ENCODE data around the gene PARS2. TPM values are rescaled to one million over a fixed set of nuclear protein-coding genes. Genes with fewer than 3 reads are reported as not detected.
A peak's percentile ranks its signal among the peaks of the same experiment; 100 is the strongest.

PARS2 gene
- total and polyA plus RNA-seq, 2 of the 4 experiments (the other 2 are of a cell fraction), result 3.4 to 6.3 TPM

DNA sequence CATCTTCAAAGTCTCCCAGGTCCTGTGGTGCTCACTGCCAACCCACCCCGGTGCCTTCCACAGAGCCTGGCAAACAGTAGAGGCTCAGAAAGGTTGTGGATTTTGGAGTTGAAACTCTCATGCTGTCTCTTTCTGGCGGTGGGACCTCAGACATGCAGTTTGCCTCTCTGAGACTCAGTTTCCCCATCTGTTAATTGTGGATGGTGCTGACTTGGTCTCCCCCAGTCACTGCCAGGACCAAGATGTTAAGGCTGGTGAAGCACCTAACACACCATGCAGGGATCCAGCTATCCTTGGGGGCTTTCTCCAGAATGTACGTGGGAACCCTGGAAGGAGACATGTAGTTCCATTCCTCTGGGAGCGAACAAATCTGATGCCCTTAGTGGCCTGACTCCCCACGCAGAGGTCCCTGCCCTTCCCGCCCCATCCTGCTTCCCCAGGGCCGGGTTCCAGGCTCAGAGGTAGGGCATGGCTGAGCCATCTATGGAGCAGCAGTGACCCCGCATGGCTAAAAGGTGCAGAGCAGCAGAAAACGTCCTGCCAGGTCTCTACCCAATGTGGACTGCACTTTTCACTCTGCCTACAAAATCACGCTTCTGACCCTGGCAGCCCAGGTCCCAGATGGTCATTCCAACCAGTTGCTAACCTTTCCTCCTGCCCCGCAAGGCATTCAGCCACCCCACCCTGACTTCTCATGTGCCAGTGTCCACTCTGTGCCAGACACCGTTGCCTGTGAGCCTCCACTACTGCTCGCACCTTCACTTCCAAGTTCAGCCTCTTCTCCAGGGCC lies 46.0 kb upstream of the PARS2 start:
- Histone ChIP-seq H2AFZ (replicated peaks; ENCODE audit: low read length, poor library complexity) (peak overlapping the region; percentile 62), H3K14ac (replicated peaks; ENCODE audit: low read depth, low read length) (no peak overlapping the region), H3K18ac (ENCODE audit: low read depth, low read length) (no peak overlapping the region), H3K4me2 (ENCODE audit: low read depth, low read length) (no peak overlapping the region), H2AK9ac (replicated peaks; ENCODE audit: low read depth, low read length, poor library complexity) (peak overlapping the region; percentile 48), H2BK15ac (ENCODE audit: low read depth, low read length) (no peak overlapping the region), H3K36me3 (ENCODE audit: control insufficient read depth, insufficient read depth, low read length) (no peaks in the 10 kb centered on the region), H3K27me3 (ENCODE audit: control insufficient read depth, insufficient read depth, low read length) (peaks cover 32% of the 10 kb centered on the region), H3K79me1 (ENCODE audit: low read depth in 1 of 2, low read length in 2 of 2) (no peaks in the 10 kb centered on the region), H3K56ac (ENCODE audit: extremely low read depth, insufficient read depth, low read length) (no peak overlapping the region), H3K27ac (ENCODE audit: insufficient read depth, low read length) (no peak overlapping the region), H4K5ac (ENCODE audit: low read depth, low read length) (no peak overlapping the region), H2BK20ac (ENCODE audit: low read depth, low read length) (no peak overlapping the region), H3K4me3 (ENCODE audit: insufficient read depth, low read depth, low read length) (no peak overlapping the region), H3K9me3 (ENCODE audit: control insufficient read depth, insufficient read depth, low read length) (no peaks in the 10 kb centered on the region), H3K23ac (ENCODE audit: low read depth, low read length) (no peak overlapping the region), H2BK5ac (ENCODE audit: low read depth, low read length, poor library complexity, severe bottlenecking) (no peak overlapping the region), H3K4ac (ENCODE audit: low read depth, low read length) (no peak overlapping the region), H3K9me1 (ENCODE audit: insufficient read depth, low read length) (0 out of 2 replicates have a peak, but pooled peaks cover 4% of the 10 kb centered on the region), H4K20me1 (ENCODE audit: insufficient read depth, low read length) (no peaks in the 10 kb centered on the region), H2AK5ac (ENCODE audit: low read depth, low read length) (no peak overlapping the region), H3K9ac (ENCODE audit: low read depth, low read length) (no peak overlapping the region), H3K4me1 (ENCODE audit: control insufficient read depth, insufficient read depth, low read length) (no peaks in the 10 kb centered on the region), H4K91ac (ENCODE audit: insufficient read depth, low read depth, low read length) (no peak overlapping the region), H4K8ac (ENCODE audit: low read depth in 2 of 2, low read length in 2 of 2) (no peak overlapping the region), H2BK120ac (ENCODE audit: low read depth, low read length) (no peak overlapping the region)
- intact Hi-C loops (cut with micrococcal nuclease), result loop anchor here (2.0 to 10.0 kb wide), 5 partner anchors 138 to 956 kb away; partner anchors contain the start of gene BSND
- WGBS, 2 experiments (ENCODE audit: extremely low coverage in 2 of 2, insufficient read length in 1 of 2), result 41% methylated on average over 8 of the region's 13 CpGs; no CpG with 5 or more reads in 1 of the 2 experiments
- DNase-seq (peak; percentile 37), ATAC-seq (ENCODE audit: low read depth) (peak; percentile 99)
- POLR2A ChIA-PET (ENCODE audit: unreplicated experiment), result no interaction called here
- dilution Hi-C loops (cut with HindIII; ENCODE audit: low sequenced_read_pairs, unreplicated experiment), result no loop called here
- in situ Hi-C loops (cut with MboI; ENCODE audit: low sequenced_read_pairs), result loop anchor here (10.0 kb wide), 1 partner anchor 136 kb away; no protein-coding TSS in a partner anchor
- BruUV-seq (replicated peaks), result no TSS peak
- CTCF ChIA-PET, result interaction anchor here (0.6 kb wide), 1 partner anchor 34 kb away, joined by 4 read pairs; no protein-coding TSS in a partner anchor
- TF ChIP-seq MXI1 (IDR thresholded peaks at IDR 0.05; ENCODE audit: borderline replicate concordance, low read depth, low read length), result no peak
- no peak for TF ChIP-seq ELK1 (IDR thresholded peaks at IDR 0.05; ENCODE audit: borderline replicate concordance, low read depth, low read length)
- no peak for TF ChIP-seq BHLHE40 (IDR thresholded peaks at IDR 0.05; ENCODE audit: low read depth, low read length)
- no peak for TF ChIP-seq CHD1 (IDR thresholded peaks at IDR 0.05; ENCODE audit: low read depth, low read length)
- TF ChIP-seq RFX5 (IDR thresholded peaks at IDR 0.05; ENCODE audit: low read depth, low read length), result no peak
- TF ChIP-seq CEBPB (IDR thresholded peaks at IDR 0.05; ENCODE audit: low read depth, low read length), result no peak
- TF ChIP-seq RCOR1 (IDR thresholded peaks at IDR 0.05; ENCODE audit: insufficient replicate concordance, low read length), result no peak
- peak; percentile 32 for TF ChIP-seq MAFK (IDR thresholded peaks at IDR 0.05; ENCODE audit: low read depth, low read length)
- no peak for TF ChIP-seq USF2 (IDR thresholded peaks at IDR 0.05; ENCODE audit: low read depth, low read length)
- 0 out of 2 replicates have a peak, but pooled peaks have one; percentile 43 for TF ChIP-seq MAZ (IDR thresholded peaks at IDR 0.05; ENCODE audit: borderline replicate concordance, low read depth, low read length)
- TF ChIP-seq SMC3 (IDR thresholded peaks at IDR 0.05; ENCODE audit: low read depth, low read length), result peak; percentile 80
- peak; percentile 96 for TF ChIP-seq RAD21 (IDR thresholded peaks at IDR 0.05; ENCODE audit: low read length)
- no peak for TF ChIP-seq NFE2L2 (IDR thresholded peaks at IDR 0.05; ENCODE audit: low read depth, low read length)
- TF ChIP-seq POLR2A (IDR thresholded peaks at IDR 0.05; ENCODE audit: low read depth, low read length), result peak; percentile 44; the same call in 1 of the 2 replicates
